Endothelial cell of hepatic sinusoid (primary cell): ENCODE data around the gene GRWD1.

Experiments used
- in situ Hi-C: cut with HindIII; loops from 2 replicates; pipeline ENCODE4 v1.10.0; 2017; ENCODE audit warnings: low sequenced_read_pairs

GRWD1 gene

DNA sequence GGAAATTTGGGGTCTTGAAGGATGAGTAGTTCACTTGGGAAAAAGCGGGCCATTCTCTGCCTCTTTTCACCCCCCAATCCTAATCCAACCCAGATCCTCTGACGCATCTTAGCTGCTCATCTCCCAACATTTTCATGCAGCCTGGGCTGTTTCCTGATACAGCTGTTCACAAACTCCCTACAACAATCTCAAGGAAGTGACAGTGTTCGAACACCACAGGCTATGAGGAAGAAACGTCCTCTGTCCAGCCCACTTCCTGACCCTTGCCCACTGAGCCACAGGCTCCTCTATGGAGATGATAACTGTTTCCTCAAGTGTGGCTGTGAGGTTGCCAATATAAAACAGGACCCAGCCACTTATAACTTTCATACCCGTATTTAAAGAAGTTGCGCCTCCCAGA, 49.6 kb downstream of the GRWD1 start:
- in situ Hi-C loops: no loop called here

DNA sequence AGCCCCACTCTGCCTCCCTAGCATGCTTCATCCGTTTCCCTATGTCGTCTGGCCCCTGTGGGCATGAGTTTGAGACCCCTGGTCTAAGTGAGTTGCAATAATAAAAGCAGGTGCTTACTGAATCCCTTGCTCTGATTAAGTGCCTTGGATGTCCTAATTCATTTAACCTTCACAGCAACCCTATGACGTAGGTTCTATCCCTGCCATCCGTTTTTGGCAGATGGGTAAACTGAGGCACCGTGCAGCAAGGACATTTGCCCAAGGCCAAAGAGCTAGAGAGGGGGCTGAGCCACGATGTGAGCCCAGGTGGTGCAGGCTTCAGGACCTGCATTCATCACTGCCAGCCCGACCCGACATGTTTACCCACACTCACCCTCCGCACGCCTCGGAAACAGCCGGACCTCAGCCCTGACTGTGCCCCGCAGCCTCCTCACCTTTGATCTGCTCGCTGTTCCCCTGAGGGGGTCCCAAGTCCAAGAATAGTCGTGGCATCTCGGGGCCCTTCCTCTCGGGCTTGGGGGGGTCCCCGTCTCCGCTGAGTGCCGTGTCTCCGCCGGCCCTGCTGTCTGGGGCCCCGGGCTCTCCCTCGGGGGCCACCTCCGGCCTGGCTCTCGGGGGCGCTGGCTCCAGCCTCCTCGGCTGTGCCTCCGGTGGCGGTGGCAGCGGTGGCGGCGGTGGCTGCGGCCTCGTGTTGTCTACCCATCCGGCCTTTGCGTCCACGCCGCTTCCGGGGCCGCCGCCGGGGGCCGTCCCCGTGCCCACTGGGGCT, 51.4 kb downstream of the GRWD1 start:
- in situ Hi-C loops: no loop called here

DNA sequence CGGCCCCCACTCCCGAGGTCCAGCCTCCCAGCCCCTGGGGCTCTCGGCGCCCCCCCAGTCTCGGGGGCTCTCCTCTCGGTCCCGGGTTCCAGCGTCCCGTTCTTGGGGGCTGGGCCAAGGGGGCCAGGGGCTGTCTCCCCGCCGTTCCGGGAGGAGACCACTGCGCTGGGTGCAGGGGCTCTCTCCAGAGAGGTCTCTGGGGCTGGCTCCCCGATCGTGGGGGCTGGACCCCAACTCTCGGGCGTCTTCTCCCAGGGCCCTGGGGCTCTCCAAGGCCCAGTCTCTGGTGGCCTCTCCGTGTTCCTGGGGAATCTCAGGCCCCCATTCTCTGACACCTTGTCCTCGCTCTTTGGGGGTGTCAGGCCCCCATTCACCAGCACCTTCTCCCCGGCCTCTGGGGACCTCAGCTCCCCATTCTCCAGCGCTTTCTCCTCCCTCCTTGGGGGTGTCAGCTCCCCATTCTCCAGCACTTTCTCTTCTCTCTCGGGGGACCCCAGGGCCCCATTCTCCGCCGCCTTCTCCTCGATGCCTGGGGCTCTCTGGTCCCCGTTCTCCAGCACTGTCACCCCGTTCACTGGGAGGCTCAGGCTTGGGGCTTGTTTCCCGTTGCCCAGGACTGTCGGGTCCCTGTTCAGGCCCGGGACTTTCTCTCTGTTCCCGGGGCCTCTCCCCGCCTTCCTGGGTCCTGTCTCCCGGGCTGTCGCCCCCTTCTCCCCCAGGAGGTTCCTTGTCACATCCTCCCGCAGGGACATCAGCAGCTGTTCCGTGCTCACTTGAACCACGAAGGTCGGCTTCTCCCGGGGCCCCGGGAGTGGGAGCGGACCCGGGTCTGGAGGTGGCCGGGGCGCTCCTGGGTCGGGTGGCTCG, 52.2 kb downstream of the GRWD1 start:
- in situ Hi-C loops: no loop called here

DNA sequence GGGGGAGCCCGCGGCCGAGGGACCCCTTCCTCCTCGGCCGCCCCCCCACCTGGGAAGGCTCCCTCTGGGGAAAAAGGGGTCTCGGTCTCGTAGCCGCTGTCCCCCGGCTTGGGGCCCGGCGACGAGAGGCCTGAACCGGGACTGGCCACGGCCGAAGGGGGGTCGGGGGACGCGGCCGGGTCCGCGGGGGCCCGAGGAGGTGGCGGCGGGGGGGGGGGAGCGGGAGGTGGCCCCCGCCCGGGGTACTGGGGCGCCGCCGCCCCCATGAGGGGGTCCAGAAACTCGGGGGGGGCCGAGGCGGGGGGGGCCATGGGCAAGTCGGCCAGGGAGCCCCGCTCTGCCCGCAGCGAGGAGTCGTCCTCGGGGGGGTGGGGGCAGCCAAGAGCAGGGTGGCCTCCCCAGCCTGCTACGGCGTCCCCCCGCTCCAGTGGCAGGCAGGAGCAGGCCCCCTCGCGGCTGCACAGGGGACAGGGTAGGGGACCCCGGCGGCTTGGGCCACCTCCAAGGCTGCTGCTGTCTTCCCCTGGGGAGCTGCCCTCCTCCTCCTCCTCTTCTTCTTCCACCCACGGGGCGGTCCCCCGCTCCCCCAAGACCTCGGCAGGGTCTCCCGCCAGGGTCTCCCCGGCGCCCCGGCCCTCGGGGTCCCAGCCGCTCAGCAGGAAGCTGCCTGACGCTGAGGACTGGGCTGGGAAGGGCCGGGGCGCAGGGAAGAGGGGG, 53.0 kb downstream of the GRWD1 start:
- in situ Hi-C loops: no loop called here

DNA sequence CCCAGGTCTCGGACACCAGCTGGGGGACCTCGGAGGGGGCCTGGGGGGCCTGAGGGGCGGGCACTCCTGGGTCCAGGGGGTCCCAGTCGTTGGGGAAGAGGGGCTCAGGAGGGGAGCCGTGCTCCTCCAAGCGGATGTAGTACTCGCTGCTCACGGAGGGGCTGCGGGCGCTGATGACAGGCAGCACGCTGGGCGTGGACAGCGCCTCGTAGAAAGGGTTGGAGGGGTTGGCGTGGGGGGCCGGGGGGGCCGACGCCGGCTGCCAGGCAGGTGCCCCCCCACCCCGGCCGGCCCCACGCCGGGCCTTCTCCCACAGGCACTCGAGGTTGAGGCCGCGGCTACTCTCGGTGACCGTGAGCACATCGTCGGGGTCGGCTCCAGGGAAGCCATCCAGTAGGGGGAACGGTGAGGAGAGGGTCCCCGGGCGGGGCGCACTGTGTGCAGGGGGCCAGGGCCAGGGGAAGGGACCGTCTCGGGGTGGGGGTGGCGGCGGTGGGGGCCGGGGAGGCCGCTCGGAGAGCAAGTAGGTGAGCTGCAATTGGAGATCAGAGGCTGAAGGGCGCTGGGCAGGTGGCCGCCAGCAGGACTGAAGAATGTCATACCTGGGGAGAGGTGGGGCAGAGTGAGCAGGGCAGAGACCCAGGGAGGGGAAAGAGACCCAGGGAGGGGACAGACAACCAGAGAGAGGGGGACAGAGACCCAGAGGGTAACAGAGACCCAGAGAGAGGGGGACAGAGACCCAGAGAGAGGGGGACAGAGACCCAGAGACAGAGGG, 53.7 kb downstream of the GRWD1 start:
- in situ Hi-C loops: no loop called here

DNA sequence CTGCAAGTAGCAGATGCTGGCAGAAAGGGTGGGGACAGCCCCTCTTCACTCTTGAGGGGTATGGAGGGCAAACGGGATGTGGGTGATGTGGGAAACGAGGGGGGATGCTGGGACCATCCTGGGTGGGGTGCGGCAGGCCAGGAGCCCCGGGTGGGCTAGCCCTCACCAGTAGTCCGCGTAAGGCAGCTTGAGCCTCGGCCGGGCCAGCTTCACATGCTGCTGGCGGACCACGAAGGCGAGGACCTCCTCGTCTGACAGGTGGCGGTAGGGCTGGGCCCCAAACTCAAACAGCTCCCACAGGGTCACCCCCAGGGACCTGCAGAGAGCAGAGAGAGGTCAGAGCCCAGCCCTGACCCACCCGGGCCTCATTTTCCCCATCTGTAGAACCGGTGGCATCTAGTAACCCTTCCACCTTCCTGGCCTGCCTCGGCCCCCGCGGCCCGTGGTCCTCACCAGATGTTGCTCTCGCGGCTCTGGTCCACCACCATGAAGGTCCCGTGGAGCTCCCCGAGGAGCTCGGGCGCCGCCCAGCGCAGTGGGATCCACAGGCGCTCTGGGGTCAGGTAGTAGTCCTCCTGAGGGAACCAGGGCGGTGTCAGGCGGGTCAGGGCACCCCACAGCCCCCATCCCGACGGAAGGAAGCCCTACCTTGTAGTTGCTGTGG, 55.2 kb downstream of the GRWD1 start:
- in situ Hi-C loops: no loop called here

DNA sequence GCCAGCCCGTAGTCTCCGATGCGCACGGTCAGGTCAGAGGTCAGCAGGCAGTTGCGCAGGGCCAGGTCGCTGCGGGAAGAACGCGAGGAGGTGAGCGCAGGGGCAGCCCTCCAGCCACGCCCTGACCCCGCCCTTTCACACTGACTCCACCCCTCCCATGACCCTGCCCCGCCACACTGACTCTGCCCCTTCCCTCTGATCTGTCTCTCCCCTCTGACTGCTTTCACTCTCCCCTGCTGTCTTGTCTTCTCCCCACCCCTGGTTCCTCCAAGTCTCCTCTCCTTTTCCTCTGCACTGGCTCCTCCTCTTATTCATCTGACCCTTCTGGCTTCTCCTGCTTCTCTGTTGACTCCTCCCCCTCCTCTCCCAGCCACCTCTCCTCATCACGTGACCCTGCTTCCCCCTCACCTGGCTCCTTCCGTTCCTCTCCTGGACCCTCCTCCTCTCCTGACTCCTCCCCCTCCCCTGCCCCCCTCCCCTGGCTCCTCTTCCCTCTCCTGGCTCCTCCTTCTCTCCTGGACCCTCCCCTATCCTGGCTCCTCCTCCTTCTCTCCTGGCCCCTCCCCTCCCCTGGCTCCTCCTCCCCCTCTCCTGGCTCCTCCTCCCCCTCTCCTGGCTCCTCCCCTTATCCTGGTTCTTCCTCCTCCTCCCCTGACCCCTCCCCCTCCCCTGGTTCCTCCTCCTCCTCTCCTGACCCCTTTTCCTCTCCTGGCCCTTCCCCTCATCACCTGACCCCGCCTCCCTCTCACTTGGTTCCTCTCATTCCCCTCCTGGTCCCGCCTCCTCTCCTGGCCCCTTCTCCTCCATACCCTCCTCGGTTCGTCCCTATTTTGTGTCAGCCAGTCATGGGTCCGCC, 55.9 kb downstream of the GRWD1 start:
- in situ Hi-C loops: no loop called here

DNA sequence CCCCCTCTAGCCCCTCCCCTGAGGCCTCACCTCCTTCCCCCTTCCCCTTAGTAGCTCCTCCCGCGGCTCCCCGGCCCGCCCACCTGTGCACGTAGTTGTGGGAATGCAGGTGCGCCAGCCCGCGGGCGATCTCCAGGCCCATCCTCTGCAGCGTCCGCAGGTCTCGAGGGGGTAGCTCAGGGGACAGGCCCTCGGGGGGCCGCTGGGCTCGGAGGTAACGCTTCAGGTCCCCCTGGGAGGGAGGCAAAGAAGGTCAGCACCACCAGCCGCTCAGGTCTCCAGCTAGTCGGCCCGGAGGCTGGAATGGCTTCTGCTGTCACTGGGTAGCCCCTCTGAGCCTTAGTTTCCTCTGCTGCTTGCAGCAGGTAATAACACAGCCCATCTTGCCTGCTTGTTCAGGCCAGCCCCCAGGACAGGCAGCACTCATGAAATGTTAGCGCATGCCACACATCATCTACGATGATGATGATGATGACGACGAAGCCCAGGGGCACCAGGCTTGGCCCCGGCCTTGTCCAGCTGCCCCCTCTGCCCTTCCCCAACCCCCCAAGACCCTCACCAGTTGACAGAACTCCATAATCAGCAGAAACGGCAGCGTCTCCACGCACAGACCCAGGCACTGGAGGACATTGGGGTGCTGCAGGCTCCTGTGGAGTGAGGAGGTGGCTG, 56.7 kb downstream of the GRWD1 start:
- in situ Hi-C loops: no loop called here

DNA sequence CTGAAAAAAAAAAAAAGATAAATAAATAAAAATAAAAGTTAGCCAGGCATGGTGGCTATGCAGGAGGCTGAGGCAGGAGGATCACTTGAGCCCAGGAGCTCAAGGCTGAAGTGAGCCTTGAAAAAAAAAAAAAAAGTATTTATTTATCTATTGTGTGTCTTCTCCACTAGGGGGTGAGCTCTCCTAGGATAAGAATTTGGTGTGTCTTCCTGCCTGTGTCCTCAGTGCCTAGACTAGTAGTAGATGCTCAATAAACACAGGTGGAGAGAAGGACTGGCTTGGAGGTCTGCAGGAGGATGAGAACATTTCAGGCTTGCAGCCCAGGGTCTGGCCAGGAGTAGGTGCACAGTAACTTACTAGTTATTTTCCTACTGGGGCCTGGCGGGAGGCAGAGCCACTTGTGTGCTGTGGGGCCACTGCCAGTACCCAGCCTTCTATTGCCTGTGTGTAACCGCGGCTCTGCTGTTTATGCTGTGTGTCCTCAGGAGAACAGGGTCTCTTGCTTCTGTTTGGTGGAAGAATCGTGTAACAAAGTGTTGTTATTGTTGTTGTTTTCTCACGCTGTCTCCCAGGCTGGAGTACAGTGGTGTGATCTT, 60.5 kb downstream of the GRWD1 start:
- in situ Hi-C loops: no loop called here
